H1 (cell line): ENCODE measurements around the gene AGR3.

Experiments
- CTCF ChIP-seq, 3 experiments: IDR thresholded peaks; 1 replicate in 2 of 3; 2 replicates in 1 of 3; pipeline versions ENCODE4 v1.5.1 to v1.6.1; 2011; ENCODE audit warnings: low read length in 3 of 3, mild to moderate bottlenecking in 3 of 3, inconsistent platforms in 2 of 3, low read depth in 1 of 3, moderate library complexity in 1 of 3; ENCODE audit not compliant: insufficient read depth in 1 of 3; ENCODE audit errors: control extremely low read depth in 1 of 3
- POLR2A ChIP-seq, 2 experiments: IDR thresholded peaks; 1 replicate in 1 of 2; 2 replicates in 1 of 2; pipeline ENCODE4 v1.6.1; 2011; ENCODE audit warnings: low read depth in 2 of 2, low read length in 2 of 2, mild to moderate bottlenecking in 2 of 2; ENCODE audit errors: control extremely low read depth in 1 of 2
- YY1 ChIP-seq: IDR thresholded peaks from 2 replicates; pipeline ENCODE4 v1.6.1; 2011; ENCODE audit warnings: low read depth, mild to moderate bottlenecking, low read length

GRCh38 chr7:16925609-16926008 is 43.8 kb upstream of the AGR3 start:
- TF ChIP-seq YY1 (no peak), POLR2A (IDR thresholded peaks at IDR 0.05; ENCODE audit: control extremely low read depth in 1 of 2, low read depth in 2 of 2, low read length in 2 of 2) (no peak), CTCF (IDR thresholded peaks at IDR 0.05; ENCODE audit: control extremely low read depth in 1 of 3, insufficient read depth in 1 of 3, low read depth in 1 of 3, low read length in 3 of 3) (no peak)
